GM19463 (cell line): ENCODE data around the gene KCTD16.
A peak's percentile ranks its signal among the peaks of the same experiment; 100 is the strongest.

Experiments used
- ATAC-seq: cut with Tn5 transposase; IDR thresholded peaks from one replicate; pipeline ENCODE4 v1.9.1; 2021; ENCODE audit warnings: mild to moderate bottlenecking, moderate library complexity; ENCODE audit not compliant: unreplicated experiment

Gene KCTD16

DNA sequence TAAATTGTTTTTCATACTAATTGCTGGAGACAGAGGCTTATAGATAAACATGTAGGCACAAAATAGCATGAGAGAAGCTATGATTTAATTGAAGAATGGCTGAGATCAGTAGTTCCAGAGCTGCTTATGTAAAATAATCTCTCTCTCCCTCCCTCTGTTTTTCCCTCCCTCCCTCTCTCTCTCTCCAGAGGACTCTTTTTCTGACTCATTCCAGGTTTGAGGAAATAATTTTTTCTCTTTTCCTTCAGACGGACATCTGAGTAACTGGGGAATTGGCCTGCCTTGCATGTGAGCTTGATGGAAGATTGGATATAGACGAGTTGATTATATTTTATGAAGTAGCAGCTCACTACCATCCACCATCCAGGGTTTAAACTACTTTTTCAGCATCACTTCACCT, 35.5 kb downstream of the KCTD16 start:
- no peak for ATAC-seq

DNA sequence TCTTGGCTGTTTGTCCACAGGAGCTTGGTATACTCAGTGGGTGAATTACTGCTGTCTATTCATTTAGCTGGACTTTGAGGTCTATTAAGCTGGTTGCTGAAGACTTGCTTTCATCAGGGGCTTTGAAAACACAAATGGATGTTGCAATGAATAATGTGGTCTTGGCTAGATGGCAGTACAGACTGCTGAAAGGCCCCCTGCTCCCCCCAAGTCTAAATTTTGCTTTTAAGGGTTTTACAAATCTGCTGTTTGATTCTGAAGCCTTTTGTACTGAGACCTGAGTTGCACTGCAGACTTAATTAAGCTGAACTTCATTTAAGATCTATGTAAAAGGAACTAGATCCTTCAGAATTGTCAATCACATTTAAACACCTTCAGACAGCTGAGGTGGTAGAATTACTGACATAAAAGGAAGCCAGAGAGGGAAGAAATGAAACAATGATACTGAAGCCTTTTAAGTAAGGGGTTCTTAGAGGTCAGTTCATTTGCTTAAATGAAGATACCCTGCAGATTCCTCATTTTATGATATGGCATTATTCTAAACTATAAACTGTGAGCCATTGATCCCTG, 37.3 kb downstream of the KCTD16 start:
- ATAC-seq: no peak

DNA sequence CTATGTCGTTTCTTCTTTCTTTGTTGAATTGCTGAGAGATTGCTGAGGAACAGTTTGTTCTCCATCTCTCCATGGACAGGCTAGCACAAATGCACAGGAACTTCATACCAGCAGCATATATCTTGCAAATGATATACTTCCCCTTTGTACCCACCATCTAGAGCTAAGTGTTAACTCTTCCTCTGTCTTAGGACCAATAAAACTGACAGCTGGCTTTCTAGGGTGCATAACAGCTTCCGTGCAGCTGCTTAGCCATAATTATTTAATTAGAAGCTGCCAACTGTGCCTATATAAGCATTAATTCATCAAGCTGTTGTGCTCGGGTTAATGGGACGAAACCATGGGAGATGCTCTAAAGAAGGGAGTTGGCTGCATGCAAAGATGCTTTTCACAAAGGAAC, 38.7 kb downstream of the KCTD16 start:
- no peak for ATAC-seq

DNA sequence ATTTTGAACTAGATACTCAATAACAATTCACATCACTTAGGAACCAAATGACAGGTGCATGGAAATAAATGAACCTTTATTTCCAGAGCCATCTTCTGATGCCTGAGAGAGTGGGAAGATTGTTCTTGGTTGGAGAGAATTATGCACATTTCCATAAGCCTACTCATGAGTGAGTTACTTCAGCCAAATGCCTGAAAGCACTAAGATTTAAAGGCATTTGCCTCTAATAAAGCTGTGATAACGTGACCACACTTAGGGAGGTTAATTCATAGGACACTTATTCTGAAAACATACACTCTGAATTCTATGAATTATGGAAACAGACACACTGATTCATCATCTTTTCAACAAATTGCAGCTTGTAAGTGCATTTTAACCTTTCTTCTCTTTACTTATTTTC, 40.0 kb downstream of the KCTD16 start:
- ATAC-seq: no peak

DNA sequence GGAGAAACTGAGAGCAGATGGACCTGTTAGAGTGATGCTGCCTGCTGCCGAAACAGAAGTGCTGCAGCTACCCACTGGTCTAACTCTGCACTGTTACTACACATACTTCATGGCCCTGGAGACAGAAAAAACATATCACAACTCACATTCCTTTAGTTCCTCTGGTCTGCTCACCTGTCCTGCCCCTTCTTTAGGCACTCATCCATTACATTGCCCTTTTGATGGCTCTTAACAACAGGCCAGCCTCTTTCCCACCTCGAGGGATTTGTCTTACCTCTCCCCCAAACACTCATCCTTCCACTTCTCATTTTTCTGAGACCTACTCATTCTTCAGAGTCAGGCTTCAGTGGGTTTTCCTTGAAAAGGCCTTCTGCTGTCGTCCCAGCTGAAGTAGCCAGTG, 49.2 kb downstream of the KCTD16 start:
- no peak for ATAC-seq

DNA sequence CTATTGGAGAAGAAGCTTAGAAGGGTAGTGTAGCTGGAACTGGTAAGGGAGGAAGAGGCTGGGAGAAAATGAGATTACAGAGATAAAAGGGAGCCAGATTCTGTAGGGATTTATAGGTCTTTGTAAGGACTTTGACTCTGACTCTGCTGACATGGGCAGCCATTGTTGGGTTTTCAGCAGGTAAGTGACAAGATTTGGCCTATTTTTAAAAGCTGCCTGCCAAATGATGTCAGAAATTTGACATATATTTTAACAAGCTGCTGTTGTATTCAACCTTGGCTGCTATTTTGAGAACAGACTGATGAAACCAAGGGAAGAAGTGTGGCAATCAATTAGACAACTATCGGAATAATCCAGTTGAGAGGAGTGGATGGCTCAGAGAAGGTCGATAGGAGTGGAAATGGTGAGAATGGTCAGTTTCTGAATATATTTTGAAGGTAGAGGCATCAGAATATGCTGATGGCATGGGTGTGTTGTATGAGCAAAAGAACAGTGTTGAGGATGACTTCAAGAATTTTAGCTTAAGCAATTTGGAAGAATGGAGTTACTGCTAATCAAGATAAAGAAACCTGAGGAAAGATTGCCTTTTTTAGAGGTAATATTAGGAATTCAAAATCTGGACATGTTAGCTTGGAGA, 56.8 kb downstream of the KCTD16 start:
- no peak for ATAC-seq

DNA sequence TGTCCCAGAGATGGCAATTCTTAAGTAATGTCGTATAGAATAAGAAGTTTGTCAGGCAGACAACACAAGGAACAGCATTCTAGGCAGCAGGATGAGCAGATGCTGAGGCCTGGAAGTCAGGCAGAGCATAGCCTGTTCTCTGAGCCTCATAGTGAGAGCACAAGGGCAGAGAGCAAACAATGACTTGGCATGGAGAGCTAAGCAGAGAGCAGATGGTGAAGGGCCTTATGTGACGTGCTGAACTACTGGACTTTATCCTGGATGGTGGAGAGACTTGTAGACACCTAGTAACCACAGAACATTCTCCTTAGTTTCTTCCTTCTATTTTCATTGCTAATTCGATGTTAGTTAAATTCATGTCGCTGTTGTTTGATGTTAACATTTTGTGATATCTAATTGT, 60.1 kb downstream of the KCTD16 start:
- ATAC-seq: no peak

DNA sequence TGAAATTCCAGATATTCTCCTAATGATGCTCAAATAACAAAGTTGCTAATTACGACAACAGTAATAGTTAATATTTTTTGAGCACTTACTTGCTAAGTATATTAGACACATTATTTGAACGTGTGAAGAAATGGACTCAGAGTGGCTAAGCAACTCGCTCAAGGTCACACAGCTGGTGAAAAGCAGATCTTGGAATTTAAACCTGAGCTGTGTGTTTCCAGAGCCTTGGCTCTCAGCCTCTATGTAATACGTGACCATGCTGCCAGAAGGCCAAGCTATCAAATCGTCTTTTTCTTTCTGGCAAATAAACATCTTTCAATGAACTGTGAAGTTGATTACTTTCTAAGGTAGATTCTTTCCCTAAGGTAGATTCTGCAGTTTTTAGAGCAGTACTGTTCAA, 61.6 kb downstream of the KCTD16 start:
- no peak for ATAC-seq

DNA sequence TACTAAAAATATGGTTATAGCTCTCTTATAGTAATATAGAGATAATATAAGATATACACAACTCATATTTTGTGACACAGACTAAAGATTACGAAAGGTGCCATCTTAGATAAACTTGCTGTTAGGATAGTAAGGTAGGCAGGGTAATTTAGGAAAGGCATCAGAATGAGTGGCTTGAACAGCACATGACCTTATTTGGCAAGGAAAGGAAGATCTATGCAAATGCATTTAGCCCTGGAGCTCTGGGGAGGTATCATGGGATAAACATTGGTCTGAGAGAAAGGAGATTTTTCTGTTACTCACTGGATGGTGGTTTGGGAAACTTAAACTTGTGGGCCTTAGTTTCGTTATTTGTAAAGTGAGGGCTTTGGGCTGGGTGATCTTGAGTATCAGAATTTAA, 65.8 kb downstream of the KCTD16 start:
- ATAC-seq: no peak

DNA sequence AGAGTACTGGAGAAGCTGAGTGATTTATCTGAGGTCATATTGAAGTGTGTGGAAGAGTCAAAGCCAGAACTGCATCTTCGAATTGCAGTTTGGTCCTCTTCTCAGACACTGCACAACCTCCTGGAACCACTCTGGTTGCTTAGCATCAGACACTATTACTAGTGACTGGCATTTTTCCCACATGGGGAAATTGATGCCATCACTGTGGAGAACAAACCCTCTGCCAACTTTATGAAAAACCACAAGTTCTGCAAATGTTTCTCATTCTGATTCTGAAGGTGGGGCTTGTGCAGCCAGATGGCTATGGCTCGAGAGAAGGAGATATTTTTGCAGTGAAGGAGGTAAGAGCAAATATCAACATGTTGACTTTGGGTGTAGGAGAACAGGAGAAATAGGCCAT, 67.2 kb downstream of the KCTD16 start:
- no peak for ATAC-seq

DNA sequence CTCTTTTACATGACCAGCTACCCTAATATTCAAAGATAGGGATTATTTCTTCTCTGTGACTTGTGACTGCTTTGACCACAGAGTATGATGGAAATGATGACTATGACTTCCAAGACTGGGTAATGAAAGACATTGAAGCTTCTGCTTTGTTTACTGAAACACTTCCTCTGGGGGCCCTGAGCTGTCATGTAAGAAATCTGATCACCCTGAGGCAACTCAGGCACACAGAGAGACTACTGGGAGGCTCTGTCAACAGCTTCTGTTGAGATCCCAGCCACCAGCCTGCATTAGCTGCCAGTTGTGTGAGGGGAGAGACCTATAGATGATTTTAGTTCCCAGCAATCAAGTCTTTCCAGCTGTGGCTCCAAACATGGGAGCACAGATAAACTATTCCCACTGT, 76.5 kb downstream of the KCTD16 start:
- ATAC-seq: no peak

DNA sequence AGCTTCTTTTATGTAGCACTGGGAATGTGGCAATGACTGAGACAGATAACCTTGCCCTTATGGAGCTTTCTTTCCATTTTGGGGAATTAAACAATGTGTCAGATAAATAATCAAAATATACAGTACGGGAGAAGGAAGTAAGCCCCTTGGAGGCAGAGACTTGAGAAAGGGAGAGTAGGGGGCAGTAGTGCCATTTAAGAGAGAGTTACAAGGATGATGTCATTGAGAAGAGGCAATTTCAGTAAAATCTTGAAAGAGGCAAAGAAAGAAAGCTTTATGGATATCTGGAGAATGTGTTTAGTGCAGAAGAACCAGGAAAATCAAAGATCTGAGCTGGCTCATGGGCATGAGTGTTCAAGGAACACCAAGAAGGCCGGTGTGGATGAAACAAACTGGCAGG, 77.3 kb downstream of the KCTD16 start:
- no peak for ATAC-seq

DNA sequence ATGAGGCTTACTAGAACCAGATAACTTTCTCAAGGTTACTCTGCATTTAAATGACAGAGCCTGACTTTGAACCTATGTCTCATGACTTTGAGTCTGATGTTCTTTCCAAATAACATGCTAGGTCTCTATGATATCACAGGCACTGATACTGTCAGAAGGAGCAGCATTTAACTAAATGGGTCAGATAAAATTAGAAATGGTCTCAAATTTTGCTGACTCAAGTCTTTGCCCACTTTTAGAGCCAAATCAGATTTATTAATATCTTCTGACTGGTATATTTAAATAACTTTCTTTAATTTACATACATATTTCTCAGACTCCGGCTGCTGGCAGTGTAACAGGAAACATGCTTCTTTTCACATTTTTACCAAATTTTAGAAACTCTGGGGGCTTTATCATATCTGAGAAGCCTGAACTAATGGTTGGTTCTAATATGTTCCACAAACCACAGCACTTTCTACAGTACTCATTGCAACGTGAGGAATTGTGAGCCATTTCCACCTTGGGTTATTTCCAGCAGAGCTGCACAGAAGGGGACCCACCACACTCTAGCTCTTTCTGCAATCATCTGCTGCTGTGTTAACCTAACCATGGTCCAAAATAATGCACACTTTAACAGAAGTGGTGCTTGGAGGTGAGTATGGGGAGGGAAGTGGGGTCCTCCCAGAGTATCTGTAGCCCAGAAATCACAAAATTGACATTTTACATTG, 79.2 kb downstream of the KCTD16 start:
- no peak for ATAC-seq

DNA sequence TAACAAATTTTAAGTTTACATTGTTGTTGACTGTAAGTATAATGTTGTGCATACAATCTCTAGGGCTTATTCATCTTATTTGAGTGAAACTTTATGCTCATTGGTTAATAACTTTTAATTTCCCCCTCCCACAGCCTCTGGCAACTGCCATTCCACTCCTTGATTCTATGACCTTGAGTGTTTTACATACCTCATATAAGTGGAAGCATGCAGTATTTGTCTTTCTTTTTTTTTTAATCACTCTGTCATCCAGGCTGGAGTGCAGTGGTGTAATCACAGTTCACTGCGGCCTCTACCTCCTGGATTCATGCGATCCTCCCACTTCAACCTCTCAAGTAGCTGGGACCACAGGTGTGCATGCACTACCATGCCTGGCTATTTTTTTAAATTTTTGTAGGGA, 83.9 kb downstream of the KCTD16 start:
- ATAC-seq: no peak

DNA sequence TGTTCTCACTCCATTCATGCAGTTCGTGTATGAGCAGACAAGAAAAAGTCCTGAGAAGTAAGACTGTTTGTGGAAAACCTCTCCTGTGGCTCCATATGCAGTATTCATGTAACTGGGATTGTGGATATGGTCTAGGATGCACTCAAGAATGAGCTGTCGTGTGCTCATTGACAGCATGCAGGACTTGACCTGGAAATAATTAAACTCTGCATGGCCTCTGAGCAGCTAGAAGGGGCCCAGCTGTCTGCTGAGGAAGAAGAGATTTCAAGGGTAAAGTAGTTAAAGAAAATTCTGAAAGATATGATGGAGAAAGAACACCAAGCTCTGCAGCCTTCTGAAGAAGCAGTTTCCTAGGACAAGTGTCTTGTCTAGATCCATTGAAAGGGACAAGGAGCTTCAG, 89.4 kb downstream of the KCTD16 start:
- ATAC-seq: no peak

DNA sequence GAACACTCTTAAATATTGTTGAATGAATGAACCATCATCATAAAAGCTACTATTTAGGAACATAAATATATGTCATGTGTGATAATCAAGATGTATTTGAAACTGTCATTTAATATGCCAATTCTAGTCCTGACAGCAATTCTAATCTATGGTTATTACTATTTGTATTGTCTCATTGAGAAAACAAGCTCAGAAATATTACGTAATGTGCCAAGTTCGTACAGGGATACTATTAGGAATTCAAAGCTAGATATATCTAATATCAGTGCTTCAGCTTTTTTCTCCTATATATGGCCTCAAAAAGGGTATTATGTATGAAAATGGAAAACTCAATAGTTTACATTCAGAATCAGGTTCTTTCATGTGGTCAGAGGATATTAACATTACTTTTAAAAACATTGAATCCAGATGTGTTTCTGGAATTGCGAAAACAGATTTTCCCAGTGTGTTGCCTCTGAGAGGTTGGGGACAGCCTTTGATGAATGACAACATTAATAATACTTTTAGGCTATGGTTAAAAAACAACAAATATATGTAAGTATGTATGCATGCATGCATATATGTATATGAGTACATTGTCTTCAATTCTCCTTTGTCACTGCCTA, 95.1 kb downstream of the KCTD16 start:
- no peak for ATAC-seq

DNA sequence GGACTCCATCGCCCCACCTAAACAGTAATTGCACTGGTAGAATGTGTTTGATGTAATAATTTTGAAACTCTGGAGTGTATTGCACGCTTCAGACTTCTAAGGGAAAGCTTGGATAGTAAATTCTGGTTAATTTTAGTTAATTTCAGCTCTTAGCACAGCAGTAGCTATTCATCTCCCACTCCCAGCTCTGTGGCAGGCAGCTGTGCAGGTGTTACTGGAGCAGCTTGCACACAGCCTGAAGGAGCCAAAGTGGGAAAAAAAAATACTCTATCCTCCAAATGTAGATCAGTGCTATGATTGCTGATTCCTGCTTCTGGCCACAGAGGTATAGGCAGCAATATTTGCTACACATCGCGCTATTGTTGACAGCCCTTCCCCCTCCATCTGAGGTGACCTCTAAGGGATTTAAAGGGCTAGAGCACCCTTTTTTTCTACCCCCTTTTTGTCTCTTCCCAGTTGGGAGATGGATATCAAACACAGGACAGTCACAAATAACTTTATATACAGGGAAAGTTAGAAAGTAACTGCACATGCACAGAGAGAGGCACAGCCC, 97.4 kb downstream of the KCTD16 start:
- ATAC-seq: no peak

DNA sequence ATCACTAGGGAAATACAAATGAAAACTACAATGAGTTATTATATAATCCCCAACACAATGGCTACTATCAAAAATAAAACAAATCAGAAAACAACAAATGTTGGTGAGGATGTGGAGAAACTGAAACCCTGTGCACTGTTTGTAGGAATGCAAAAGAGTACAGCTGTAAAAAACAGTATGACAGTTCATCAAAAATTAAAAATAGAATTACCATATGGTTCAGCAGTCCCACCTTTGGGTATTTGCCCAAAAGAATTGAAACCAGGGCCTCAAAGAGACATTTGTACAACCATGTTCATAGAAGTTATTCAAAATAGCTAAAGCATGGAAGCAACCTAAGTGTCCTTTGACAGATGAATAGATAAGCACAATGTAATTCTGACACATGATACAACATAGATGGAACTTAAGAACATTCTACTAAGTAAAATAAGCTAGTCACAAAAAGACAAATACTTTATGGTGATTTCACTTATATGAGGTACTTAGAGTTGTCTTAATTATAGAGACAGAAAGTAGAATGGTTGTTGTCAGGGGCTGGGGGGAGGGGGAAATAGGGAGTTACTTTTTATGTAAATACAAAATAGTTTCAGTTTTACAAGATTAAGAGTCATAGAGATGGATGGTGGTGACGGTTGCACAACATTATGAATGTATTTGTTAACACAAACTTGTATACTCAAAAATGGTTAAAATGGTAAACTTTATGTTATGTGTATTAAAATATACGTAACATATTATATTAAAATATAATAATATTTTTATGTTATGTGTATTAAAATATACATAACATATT, 102.8 kb downstream of the KCTD16 start:
- ATAC-seq: peak; percentile 47

DNA sequence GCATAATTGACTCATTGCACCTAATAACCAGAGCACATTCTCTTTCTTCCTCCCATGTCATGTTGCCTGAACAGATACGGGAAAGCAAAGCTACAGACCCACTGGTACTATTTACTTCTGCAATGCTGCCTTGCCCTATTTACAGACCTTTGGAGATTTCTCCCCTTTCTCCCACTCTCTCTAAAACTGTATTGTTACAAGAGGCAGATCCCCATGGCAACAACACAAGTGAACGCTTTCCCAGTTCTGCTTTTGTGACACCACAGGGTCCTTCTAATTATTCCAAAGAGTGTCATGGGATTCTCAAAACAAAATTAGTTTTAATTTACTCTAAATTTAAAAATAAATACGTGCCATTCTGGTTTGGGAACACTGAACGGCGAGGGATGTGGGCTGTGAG, 104.7 kb downstream of the KCTD16 start:
- no peak for ATAC-seq

DNA sequence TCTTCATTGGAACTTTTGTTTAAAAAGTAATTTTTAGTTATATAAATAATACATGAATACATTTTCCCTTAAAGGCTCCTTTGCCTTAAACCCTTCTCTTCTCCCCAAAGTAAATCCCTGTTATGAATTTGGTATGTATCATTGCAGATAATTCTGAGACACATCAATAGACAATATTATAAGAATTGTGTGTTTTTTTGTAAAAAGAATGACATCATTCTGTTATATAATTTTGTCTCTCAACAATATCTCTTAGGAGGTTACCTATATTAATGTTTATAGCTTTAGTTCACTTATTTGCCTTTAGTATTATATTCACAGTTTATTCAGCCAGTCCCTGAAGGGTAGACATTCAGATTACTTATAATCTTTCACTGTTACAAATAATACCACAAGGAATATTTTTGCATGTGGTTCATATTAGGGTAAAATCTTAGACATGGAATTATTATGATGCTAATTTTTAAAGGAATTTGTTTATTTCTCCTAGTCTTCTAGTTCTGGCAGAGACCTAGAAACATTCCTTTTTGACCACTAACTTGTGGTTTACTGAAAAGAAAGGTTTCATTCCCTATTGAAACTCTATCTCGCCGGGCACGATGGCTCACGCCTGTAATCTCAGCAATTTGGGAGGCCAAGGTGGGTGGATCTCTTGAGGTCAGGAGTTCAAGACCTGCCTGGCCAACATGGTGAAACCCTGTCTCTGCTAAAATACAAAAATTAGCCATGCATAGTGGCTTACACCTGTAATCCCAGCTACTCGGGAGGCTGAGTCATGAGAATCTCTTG, 105.6 kb downstream of the KCTD16 start:
- ATAC-seq: no peak
